C4-2B (cell line): Measurements from ENCODE around the gene MAP1A.

Source experiments
- CTCF ChIP-seq: fragments of 450-650 bp; conservative IDR thresholded peaks from 2 replicates; pipeline ENCODE4 v1.5.1; 2017; ENCODE audit warnings: mild to moderate bottlenecking
- ZFX ChIP-seq: fragments of 450-650 bp; IDR thresholded peaks from 2 replicates; pipeline ENCODE4 v1.6.1; 2017

GRCh38 chr15:43545426-43545825, 28.0 kb downstream of the MAP1A start:
- TF ChIP-seq CTCF (no peak), ZFX (no peak)
